Stimulated activated naive CD4-positive, alpha-beta T cell (primary cell): Measurements from ENCODE around the gene AGPAT2.

ENCODE experiments used
- DNase-seq, 6 experiments: peaks; one replicate each; lab custom pipeline; 2025; lab: John Stamatoyannopoulos, UW

AGPAT2 gene

GRCh38 chr9:136686794-136687711 lies at the start of gene AGPAT2:
AGPAT2 (minus strand) TSS chr9:136687457; CDS start chr9:136687357, 100 bp downstream.
- DNase-seq = peak in 5 of 6 experiments; percentile 43 to 66 (median 45)

GRCh38 chr9:136735812-136736480 lies 48.7 kb upstream of the AGPAT2 start:
- no peak for DNase-seq

- no peak for DNase-seq
Measured at GRCh38 chr9:136734837-136735496, 47.7 kb upstream of the AGPAT2 start.

- DNase-seq = no peak
Measured at GRCh38 chr9:136733611-136734010, 46.4 kb upstream of the AGPAT2 start.

- DNase-seq = no peak
Measured at GRCh38 chr9:136732444-136733178, 45.4 kb upstream of the AGPAT2 start.

GRCh38 chr9:136729926-136730325 lies 42.7 kb upstream of the AGPAT2 start:
- DNase-seq = no peak

- no peak for DNase-seq
Measured at GRCh38 chr9:136729144-136729543, 41.9 kb upstream of the AGPAT2 start.

- peak in 1 of 6 experiments; percentile 38 for DNase-seq
Measured at GRCh38 chr9:136728548-136729123, 41.4 kb upstream of the AGPAT2 start.

GRCh38 chr9:136728080-136728547 lies 40.9 kb upstream of the AGPAT2 start:
- peak; percentile 82 to 94 (median 92) for DNase-seq

- DNase-seq = peak in 4 of 6 experiments; percentile 21 to 43 (median 26)
Measured at GRCh38 chr9:136726631-136727191, 39.5 kb upstream of the AGPAT2 start.

- no peak for DNase-seq
Measured at GRCh38 chr9:136726118-136726517, 38.9 kb upstream of the AGPAT2 start.

GRCh38 chr9:136725612-136726011 lies 38.4 kb upstream of the AGPAT2 start:
- no peak for DNase-seq

GRCh38 chr9:136724772-136725171 lies 37.5 kb upstream of the AGPAT2 start:
- no peak for DNase-seq

GRCh38 chr9:136723989-136724388 lies 36.7 kb upstream of the AGPAT2 start:
- no peak for DNase-seq

GRCh38 chr9:136723362-136723976 lies 36.2 kb upstream of the AGPAT2 start:
- no peak for DNase-seq

- no peak for DNase-seq
Measured at GRCh38 chr9:136722969-136723356, 35.7 kb upstream of the AGPAT2 start.

GRCh38 chr9:136722093-136722968 lies 35.1 kb upstream of the AGPAT2 start:
- no peak for DNase-seq

GRCh38 chr9:136721339-136722092 lies 34.3 kb upstream of the AGPAT2 start:
- DNase-seq = no peak

GRCh38 chr9:136720898-136721338 lies 33.7 kb upstream of the AGPAT2 start:
- DNase-seq = no peak
